GM18517 (cell line): Measurements from ENCODE around the gene FUZ.
A peak's percentile ranks its signal among the peaks of the same experiment; 100 is the strongest.
"Not testable (repeated sequence)": the region's sequence is repeated elsewhere in the genome, so short reads cannot be mapped to it uniquely, and the experiment has no call there.

Source experiments
- ATAC-seq: cut with Tn5 transposase; IDR thresholded peaks from one replicate; pipeline ENCODE4 v1.9.1; 2021; ENCODE audit warnings: mild to moderate bottlenecking, moderate library complexity; ENCODE audit not compliant: unreplicated experiment

Gene FUZ

GRCh38 chr19:49833599-49833998 lies 20.5 kb upstream of the FUZ start:
- no peak for ATAC-seq

GRCh38 chr19:49832556-49832955 lies 19.5 kb upstream of the FUZ start:
- ATAC-seq: no peak

GRCh38 chr19:49831592-49831991 lies 18.5 kb upstream of the FUZ start:
- no peak for ATAC-seq

- ATAC-seq: no peak
Measured at GRCh38 chr19:49830766-49831165, 17.7 kb upstream of the FUZ start.

GRCh38 chr19:49829721-49830120 lies 16.6 kb upstream of the FUZ start:
- no peak for ATAC-seq

GRCh38 chr19:49829200-49829599 lies 16.1 kb upstream of the FUZ start:
- ATAC-seq: no peak

- ATAC-seq: no peak
Measured at GRCh38 chr19:49827034-49827433, 13.9 kb upstream of the FUZ start.

GRCh38 chr19:49824662-49825061 lies 11.6 kb upstream of the FUZ start:
- ATAC-seq: no peak

GRCh38 chr19:49823472-49823871 lies 10.4 kb upstream of the FUZ start:
- ATAC-seq: no peak

GRCh38 chr19:49820125-49820524 lies 7.0 kb upstream of the FUZ start:
- no peak for ATAC-seq

GRCh38 chr19:49819452-49820115 lies 6.5 kb upstream of the FUZ start:
- not testable (repeated sequence) for ATAC-seq

GRCh38 chr19:49818649-49819370 lies 5.7 kb upstream of the FUZ start:
- ATAC-seq: no peak

GRCh38 chr19:49817964-49818648 lies 5.0 kb upstream of the FUZ start, which contains the start of gene MED25:
TSS of gene MED25 (plus strand) at chr19:49818289. CDS start at chr19:49818342, 53 bp downstream.
- peak; percentile 54 for ATAC-seq

GRCh38 chr19:49816590-49816989 lies 3.5 kb upstream of the FUZ start:
- no peak for ATAC-seq

GRCh38 chr19:49814010-49814409 lies 918 bp upstream of the FUZ start:
- no peak for ATAC-seq

GRCh38 chr19:49812452-49812996 lies 568 bp downstream of the FUZ start:
- ATAC-seq: no peak

- ATAC-seq: no peak
Measured at GRCh38 chr19:49811328-49811727, 1.8 kb downstream of the FUZ start.

- no peak for ATAC-seq
Measured at GRCh38 chr19:49809941-49810389, 3.1 kb downstream of the FUZ start.

- no peak for ATAC-seq
Measured at GRCh38 chr19:49809160-49809940, 3.7 kb downstream of the FUZ start.

- no peak for ATAC-seq
Measured at GRCh38 chr19:49808711-49809159, 4.4 kb downstream of the FUZ start.
